Tracheal epithelial cell (primary cell): ENCODE measurements around the gene C17orf78. TPM values are rescaled to one million over a fixed set of nuclear protein-coding genes. Genes with fewer than 3 reads are reported as not detected.

ENCODE experiments used
- total RNA-seq: library from RNA; depleted of rRNA; stranded (reverse); fragments of >200 nt; gene quantifications from 2 replicates; pipeline ENCODE4 v1.2.1, GENCODE V29; 2014

C17orf78 gene
- total RNA-seq, result not detected in 2 replicates

DNA sequence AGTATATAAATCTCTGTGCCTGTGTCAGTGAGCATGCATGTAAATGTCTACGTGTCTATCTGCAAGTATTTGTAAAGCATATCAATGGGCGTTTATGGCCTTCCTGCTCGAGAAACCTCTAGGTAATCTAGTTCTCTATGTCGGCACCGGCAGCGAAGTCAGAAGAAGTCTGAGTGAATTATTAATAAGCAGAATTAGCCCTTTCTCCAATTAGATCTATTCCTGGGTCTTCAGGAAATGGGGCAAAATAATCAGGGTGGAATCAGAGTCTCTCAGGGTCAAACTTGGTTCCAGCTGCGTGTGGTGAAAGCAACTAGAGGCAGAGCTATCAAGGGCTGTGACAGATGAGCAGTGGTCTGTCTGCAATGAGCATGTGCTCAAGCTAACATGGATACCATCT lies at the start of gene C17orf78:
TSS of gene C17orf78 (plus strand) at position 280 of the 400 bp plus-strand sequence. CDS start at position 388, 108 bp downstream.

GRCh38 chr17:37406635-37407461 lies 31.1 kb downstream of the C17orf78 start, which contains the start of the genes ACACA and TADA2A:
ACACA (minus strand) TSS chr17:37406836; CDS start chr17:37406299, 537 bp downstream.
TADA2A (plus strand) TSS chr17:37406886; CDS start chr17:37411366, 4,480 bp downstream.

Other genes starting within 250 kb of the C17orf78 start
- 51.8 and 68.6 TPM in 2 replicates for gene ACACA, start 30.9 kb downstream of the C17orf78 start, total RNA-seq
- 11.6 and 14.3 TPM in 2 replicates for gene TADA2A, start 30.9 kb downstream of the C17orf78 start, total RNA-seq
- gene DUSP14, start 113.9 kb downstream of the C17orf78 start, total RNA-seq, result 47.7 and 109 TPM in 2 replicates
- gene SYNRG, start 233.4 kb downstream of the C17orf78 start, total RNA-seq, result 6.3 and 8.3 TPM in 2 replicates